Measurements from ENCODE around the gene TSPAN15. TPM values are rescaled to one million over a fixed set of nuclear protein-coding genes. Genes with fewer than 3 reads are reported as not detected.

TSPAN15 gene
- total RNA-seq, 1 donor from 2014 or later: 9.5 TPM

DNA sequence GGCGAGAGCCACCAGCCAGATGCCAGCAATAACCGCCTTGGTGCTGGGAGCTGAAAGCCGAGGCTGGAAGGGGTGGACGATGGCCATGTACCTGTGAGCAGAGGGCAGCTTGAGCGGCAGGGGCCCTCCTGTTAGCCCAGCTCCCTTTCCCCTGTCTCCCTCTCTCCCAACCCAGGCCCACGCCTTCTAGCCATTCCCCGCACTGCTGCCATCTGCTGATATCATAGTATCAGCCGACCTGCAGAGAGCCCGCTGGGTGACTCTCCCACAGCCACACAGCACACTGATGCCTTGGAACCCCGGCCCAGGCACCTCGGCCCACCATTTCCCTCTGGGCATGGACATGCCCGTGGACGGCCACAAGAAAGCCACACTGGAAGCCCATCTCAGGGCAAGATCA is 36.2 kb upstream of the TSPAN15 start:
- DNase-seq (no peak), ATAC-seq (ENCODE audit: poor library complexity) (no peak)
- intact Hi-C loops (cut with DNase I): no loop called here

- ATAC-seq (ENCODE audit: poor library complexity): no peak
- DNase-seq: no peak
- intact Hi-C loops (cut with DNase I): no loop called here
Observed at GRCh38 chr10:69415951-69416350, 35.3 kb upstream of the TSPAN15 start.

DNA sequence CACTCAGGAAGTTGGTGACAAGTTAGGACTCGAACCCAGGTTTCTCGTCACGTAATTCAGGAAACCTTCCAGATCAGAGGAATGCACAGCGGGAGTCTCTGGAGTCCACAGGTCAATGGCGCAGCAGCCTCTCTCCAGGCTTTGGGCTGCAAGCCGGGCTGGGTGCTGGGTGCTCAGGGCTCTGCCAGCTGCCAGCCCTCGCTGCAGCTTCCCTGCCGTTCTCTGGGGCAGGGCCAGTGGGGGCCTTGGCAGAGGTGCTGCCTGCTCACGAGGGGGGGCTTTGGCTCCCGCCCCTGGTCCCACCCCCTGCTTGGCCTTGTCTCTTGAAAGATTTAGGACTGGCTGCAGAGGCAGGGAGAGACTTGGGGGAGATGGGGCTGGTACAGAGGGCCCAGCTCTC is 34.6 kb upstream of the TSPAN15 start, which contains the start of gene TACR2:
TSS of gene TACR2 (minus strand) at position 224 of the 400 bp plus-strand sequence. CDS start 595 bp downstream, outside the sequence.
- ATAC-seq (ENCODE audit: poor library complexity) (no peak), DNase-seq (no peak)
- intact Hi-C loops (cut with DNase I): no loop called here

- intact Hi-C loops (cut with DNase I): no loop called here
- DNase-seq (no peak), ATAC-seq (ENCODE audit: poor library complexity) (no peak)
Observed at GRCh38 chr10:69417542-69417941, 33.7 kb upstream of the TSPAN15 start.

GRCh38 chr10:69418052-69418752 is 33.1 kb upstream of the TSPAN15 start:
- DNase-seq: no peak
- ATAC-seq (ENCODE audit: poor library complexity): no peak
- intact Hi-C loops (cut with DNase I): no loop called here

GRCh38 chr10:69419096-69419743 is 32.0 kb upstream of the TSPAN15 start:
- intact Hi-C loops (cut with DNase I): no loop called here
- ATAC-seq (ENCODE audit: poor library complexity) (no peak), DNase-seq (no peak)

DNA sequence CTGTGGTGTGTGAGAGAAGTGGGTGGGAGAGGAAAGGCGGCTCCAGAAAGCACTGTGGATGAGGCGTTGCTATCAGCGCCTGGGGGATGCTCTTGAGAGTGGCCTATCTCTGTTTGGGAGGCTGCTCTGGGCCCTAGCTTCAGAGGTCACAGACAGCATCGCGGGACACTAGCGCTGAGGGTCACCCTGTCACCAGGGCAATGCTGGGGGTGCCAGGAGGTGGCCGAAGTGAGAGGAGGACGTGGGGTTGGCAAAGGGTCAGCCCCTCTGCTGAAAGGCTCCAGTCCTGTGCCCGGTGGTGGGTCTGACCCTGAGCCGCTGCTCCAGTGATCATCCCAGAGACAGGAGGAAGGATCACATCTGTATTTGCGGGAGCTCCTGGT is 31.5 kb upstream of the TSPAN15 start:
- intact Hi-C loops (cut with DNase I): loop anchor here (5.0 kb wide), 1 partner anchor 218 kb away; no protein-coding TSS in a partner anchor
- DNase-seq: no peak
- ATAC-seq (ENCODE audit: poor library complexity): no peak

GRCh38 chr10:69421611-69422308 is 29.5 kb upstream of the TSPAN15 start:
- peak; percentile 94 for ATAC-seq (ENCODE audit: poor library complexity)
- peak; percentile 88 for DNase-seq
- intact Hi-C loops (cut with DNase I): loop anchor here (5.0 kb wide), 1 partner anchor 216 kb away; no protein-coding TSS in a partner anchor

- DNase-seq (no peak), ATAC-seq (ENCODE audit: poor library complexity) (no peak)
- intact Hi-C loops (cut with DNase I): loop anchor here (5.0 kb wide), 1 partner anchor 215 kb away; no protein-coding TSS in a partner anchor
Observed at GRCh38 chr10:69422676-69423075, 28.6 kb upstream of the TSPAN15 start.

DNA sequence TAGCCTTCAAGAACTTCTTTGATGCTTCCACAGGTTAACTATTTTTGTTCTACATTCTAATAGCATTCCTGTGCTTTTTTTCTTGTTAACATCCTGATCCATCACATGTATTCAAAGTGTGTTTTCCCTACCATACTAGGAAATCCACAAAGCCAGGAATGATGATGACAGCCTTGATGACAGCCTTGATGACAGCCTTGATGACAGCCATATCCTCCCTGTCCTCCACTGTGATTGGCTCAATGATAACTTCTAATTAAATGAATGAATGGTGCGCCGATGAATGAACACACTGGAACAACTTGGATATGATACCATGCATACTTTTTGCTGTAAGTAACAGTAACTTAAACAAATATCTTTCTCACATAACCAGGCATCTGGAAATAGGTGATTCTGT is 26.2 kb upstream of the TSPAN15 start:
- DNase-seq (no peak), ATAC-seq (ENCODE audit: poor library complexity) (no peak)
- intact Hi-C loops (cut with DNase I): no loop called here

DNA sequence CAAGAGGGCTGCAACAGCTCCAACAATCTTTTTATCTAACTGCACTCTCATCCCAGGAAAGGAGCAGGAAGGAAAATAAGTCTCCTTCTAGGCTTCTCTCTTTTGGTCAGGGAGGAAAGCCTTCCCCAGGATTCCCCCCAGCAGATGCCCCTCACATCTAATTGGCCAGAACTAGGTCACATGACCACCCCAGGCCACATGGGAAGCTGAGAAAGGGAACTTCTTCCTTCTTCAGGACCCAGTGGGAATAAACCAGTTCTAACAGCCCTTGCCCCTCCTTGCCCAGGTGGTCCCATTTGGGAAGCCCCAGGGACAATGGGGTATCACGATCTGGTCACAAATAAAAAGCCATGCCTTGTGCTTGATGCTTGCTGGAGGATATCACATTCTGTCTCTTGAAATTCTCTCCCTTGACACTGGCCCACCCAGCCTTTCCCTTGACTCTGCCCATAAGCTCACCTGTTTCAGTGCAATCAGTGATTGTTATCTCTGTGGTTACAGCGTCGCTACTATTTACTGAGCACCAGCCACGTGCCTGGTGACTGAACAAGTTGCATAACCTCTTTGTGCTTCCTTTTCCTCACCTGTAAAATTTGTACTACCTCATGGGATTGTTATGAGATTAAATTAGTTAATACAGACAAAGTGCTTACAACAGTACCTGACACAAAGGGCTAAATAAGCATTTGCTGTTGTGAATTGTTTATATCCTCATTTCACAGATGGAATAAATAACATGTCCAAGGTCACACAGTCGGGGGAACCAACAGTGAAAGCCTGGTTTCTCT is 25.6 kb upstream of the TSPAN15 start:
- ATAC-seq (ENCODE audit: poor library complexity): no peak
- no peak for DNase-seq

DNA sequence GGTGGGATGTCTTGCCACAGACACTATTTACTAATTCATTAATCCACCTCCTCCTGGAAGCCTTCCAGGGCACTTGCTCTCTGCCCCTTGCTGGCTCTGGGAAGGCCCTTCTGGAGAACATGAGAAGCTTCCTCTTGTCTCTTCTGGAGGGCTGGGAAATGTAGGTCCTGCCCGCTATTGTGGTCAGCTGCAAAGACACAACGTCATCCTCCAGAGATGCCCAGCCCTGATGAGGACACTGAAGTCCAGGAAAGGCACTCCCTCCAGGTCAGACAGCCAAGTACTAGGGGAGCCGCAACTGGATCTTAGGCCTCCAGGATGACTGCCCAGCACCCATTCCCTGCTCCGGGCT is 24.9 kb upstream of the TSPAN15 start:
- ATAC-seq (ENCODE audit: poor library complexity): no peak
- intact Hi-C loops (cut with DNase I): loop anchor here (2.0 kb wide), 1 partner anchor 82 kb away; no protein-coding TSS in a partner anchor

More for the DNA sequence above, 25.6 kb upstream of the TSPAN15 start:
- intact Hi-C loops (cut with DNase I): loop anchor here (2.0 kb wide), 1 partner anchor 83 kb away; no protein-coding TSS in a partner anchor

GRCh38 chr10:69428165-69428564 is 23.1 kb upstream of the TSPAN15 start:
- intact Hi-C loops (cut with DNase I): no loop called here
- ATAC-seq (ENCODE audit: poor library complexity): no peak
- no peak for DNase-seq

More for the DNA sequence above, 24.9 kb upstream of the TSPAN15 start:
- no peak for DNase-seq

DNA sequence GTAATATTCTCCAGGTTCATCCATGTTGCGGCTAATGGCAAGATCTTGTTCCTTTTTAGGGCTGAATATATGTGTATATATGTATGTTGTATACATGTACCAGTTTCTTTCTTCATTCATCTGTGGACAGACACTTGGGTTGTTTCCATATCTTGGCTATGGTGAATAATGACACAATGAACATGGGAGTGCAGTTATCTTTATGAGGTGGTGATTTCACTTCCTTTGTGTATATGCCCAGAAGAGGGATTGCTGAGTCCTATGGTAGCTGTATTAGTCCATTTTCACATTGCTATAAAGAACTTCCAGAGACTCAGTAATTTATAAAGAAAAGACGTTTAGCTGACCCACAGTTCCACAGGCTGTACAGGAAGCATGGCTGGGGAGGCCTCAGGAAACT is 17.1 kb upstream of the TSPAN15 start:
- intact Hi-C loops (cut with DNase I): no loop called here
- DNase-seq (no peak), ATAC-seq (ENCODE audit: poor library complexity) (no peak)

DNA sequence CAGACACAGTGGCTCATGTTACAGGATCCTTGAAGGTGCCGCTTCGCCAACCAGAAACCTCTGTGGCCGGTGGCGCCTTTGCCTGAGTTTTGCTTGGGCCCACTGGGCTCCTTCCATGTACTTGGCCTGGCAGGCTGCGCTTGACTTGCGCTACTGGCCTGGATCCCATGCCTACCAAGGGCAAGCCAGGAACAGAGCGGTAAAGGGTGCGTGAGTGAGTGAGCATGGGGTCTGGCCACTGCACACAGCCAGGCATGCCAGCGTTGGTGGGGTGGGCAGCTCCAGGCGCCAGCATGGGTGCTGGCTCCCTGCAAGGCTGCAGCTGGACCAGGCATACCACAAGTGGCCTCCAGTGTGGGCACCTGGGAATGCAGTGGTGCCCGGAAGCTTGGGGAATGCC is 16.3 kb upstream of the TSPAN15 start:
- DNase-seq (no peak), ATAC-seq (ENCODE audit: poor library complexity) (no peak)
- intact Hi-C loops (cut with DNase I): no loop called here

- intact Hi-C loops (cut with DNase I): no loop called here
Observed at GRCh38 chr10:69435966-69436520, 15.2 kb upstream of the TSPAN15 start.

GRCh38 chr10:69437321-69438259 is 13.7 kb upstream of the TSPAN15 start:
- ATAC-seq (ENCODE audit: poor library complexity) (no peak), DNase-seq (no peak)
- intact Hi-C loops (cut with DNase I): no loop called here

More at GRCh38 chr10:69435966-69436520, 15.2 kb upstream of the TSPAN15 start:
- ATAC-seq (ENCODE audit: poor library complexity) (no peak), DNase-seq (peak; percentile 22)
